Duodenal mucosa (tissue), 2 donors: Measurements from ENCODE around the gene CLDN14.

Source experiments
- H3K27ac ChIP-seq: one replicate; pipeline ENCODE4 v1.7.0; 2013; ENCODE audit warnings: low read depth, low read length
- H3K27me3 ChIP-seq, 2 donors: one replicate each; pipeline ENCODE4 v1.7.0; 2013; ENCODE audit warnings: low read length in 2 of 2, control low read depth in 1 of 2; ENCODE audit not compliant: insufficient read depth in 2 of 2, control insufficient read depth in 1 of 2
- H3K36me3 ChIP-seq, 2 donors: one replicate each; pipeline ENCODE4 v1.7.0; 2013; ENCODE audit warnings: low read length in 2 of 2, control low read depth in 1 of 2; ENCODE audit not compliant: insufficient read depth in 2 of 2, control insufficient read depth in 1 of 2
- H3K4me1 ChIP-seq, 2 donors: one replicate each; pipeline ENCODE4 v1.7.0; 2013; ENCODE audit warnings: low read length in 2 of 2, control low read depth in 1 of 2; ENCODE audit not compliant: insufficient read depth in 2 of 2, control insufficient read depth in 1 of 2
- H3K4me3 ChIP-seq, 2 donors: one replicate each; pipeline ENCODE4 v1.7.0; 2013; ENCODE audit warnings: low read length in 2 of 2, low read depth in 1 of 2
- H3K9ac ChIP-seq, 2 donors: one replicate each; pipeline ENCODE4 v1.7.0; 2013; ENCODE audit warnings: low read length in 2 of 2, low read depth in 1 of 2
- H3K9me3 ChIP-seq, 2 donors: one replicate each; pipeline ENCODE4 v1.7.0; 2013; ENCODE audit warnings: low read length in 2 of 2, control low read depth in 1 of 2; ENCODE audit not compliant: control insufficient read depth in 1 of 2

The CLDN14 gene

DNA sequence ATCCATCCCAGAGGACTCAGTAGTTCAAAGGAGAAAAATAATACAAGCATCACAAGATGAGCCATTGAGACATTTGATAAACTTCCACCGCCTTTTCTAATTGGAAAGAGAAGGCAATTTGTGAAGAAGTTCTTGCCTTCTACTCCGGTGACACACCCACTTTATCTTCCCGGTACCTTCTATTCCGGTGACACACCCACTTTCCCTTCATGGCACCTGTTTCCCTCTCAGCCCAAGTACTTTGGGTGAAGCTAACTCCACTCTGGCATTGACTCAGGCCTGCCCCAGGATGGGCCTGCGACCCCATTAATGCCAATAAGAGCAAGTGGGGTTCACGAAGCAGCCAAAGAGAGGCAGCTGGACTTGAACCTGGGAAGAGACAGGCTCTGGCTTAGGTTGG is 38.2 kb downstream of the CLDN14 start:
- Histone ChIP-seq H3K36me3 (no peaks in the 10 kb centered on the region), H3K4me3 (no peak overlapping the region), H3K27me3 (no peaks in the 10 kb centered on the region), H3K9ac (no peak overlapping the region), H3K9me3 (no peaks in the 10 kb centered on the region), H3K4me1 (no peaks in the 10 kb centered on the region), H3K27ac (no peak overlapping the region)

GRCh38 chr21:36437745-36438128 is 42.2 kb downstream of the CLDN14 start:
- no peaks in the 10 kb centered on the region for H3K9me3 ChIP-seq

GRCh38 chr21:36436829-36437744 is 42.8 kb downstream of the CLDN14 start:
- H3K4me1 ChIP-seq: no peaks in the 10 kb centered on the region
- H3K4me3 ChIP-seq: no peak overlapping the region
- no peak overlapping the region for H3K27ac ChIP-seq
- no peaks in the 10 kb centered on the region for H3K36me3 ChIP-seq
- no peak overlapping the region for H3K9ac ChIP-seq
- H3K27me3 ChIP-seq: no peaks in the 10 kb centered on the region
- no peaks in the 10 kb centered on the region for H3K9me3 ChIP-seq

More at GRCh38 chr21:36437745-36438128, 42.2 kb downstream of the CLDN14 start:
- Histone ChIP-seq H3K27ac (no peak overlapping the region), H3K9ac (no peak overlapping the region), H3K4me3 (no peak overlapping the region), H3K27me3 (no peaks in the 10 kb centered on the region), H3K36me3 (no peaks in the 10 kb centered on the region), H3K4me1 (no peaks in the 10 kb centered on the region)

DNA sequence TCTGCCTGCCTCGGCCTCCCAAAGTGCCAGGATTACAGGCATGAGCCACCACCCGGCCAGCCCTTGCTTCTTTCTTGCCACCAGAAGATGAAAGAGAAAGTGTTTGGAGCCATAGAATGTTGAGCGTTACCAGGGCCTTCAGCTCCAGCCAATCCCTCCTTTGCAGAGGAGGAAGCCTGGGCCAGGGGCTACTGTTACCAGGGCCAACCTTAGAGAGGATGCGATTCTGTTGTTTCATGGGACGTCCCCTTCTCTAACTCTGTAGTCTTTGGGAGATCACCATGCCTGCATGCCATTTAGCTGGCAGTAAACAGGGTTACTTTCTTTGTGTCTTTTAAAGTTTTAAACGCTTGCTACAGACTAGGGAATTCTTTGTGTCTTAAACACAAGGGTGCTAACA is 45.8 kb downstream of the CLDN14 start:
- Histone ChIP-seq H3K4me1 (no peaks in the 10 kb centered on the region), H3K9ac (no peak overlapping the region), H3K27ac (no peak overlapping the region), H3K4me3 (no peak overlapping the region), H3K36me3 (no peaks in the 10 kb centered on the region), H3K27me3 (no peaks in the 10 kb centered on the region), H3K9me3 (no peaks in the 10 kb centered on the region)

- no peak overlapping the region for H3K4me3 ChIP-seq
- H3K27ac ChIP-seq: no peak overlapping the region
- H3K27me3 ChIP-seq: no peaks in the 10 kb centered on the region
- no peaks in the 10 kb centered on the region for H3K36me3 ChIP-seq
- no peaks in the 10 kb centered on the region for H3K9me3 ChIP-seq
- H3K9ac ChIP-seq: no peak overlapping the region
- no peaks in the 10 kb centered on the region for H3K4me1 ChIP-seq
Measured at GRCh38 chr21:36433059-36433709, 46.7 kb downstream of the CLDN14 start.

DNA sequence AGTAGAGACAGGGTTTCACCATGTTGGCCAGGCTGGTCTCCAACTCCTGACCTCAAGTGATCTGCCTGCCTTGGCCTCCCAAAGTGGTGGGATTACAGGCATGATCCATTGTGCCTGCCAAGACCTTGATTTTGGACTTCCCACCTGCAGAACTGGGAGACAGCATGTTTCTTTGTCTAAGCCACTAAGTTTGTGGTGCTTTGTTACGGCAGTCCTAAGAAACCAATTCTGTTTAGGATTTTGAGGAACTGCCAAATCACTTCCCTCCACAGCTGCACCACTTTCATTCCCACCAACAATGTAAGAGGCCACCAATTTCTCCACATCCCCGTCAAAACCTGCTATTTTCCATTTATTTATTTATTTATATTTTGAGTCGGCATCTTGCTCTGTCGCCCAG is 48.7 kb downstream of the CLDN14 start:
- H3K4me3 ChIP-seq: no peak overlapping the region

GRCh38 chr21:36430841-36431240 is 49.1 kb downstream of the CLDN14 start:
- Histone ChIP-seq H3K4me3 (no peak overlapping the region), H3K36me3 (no peaks in the 10 kb centered on the region), H3K4me1 (no peaks in the 10 kb centered on the region), H3K9me3 (no peaks in the 10 kb centered on the region), H3K9ac (no peak overlapping the region), H3K27ac (no peak overlapping the region), H3K27me3 (no peaks in the 10 kb centered on the region)

More for the DNA sequence above, 48.7 kb downstream of the CLDN14 start:
- H3K36me3 ChIP-seq: no peaks in the 10 kb centered on the region
- H3K9ac ChIP-seq: no peak overlapping the region
- no peaks in the 10 kb centered on the region for H3K27me3 ChIP-seq
- no peaks in the 10 kb centered on the region for H3K4me1 ChIP-seq
- H3K27ac ChIP-seq: no peak overlapping the region
- no peaks in the 10 kb centered on the region for H3K9me3 ChIP-seq

- Histone ChIP-seq H3K4me3 (peak overlapping the region; percentile 32 to 56), H3K9me3 (no peaks in the 10 kb centered on the region), H3K36me3 (no peaks in the 10 kb centered on the region), H3K27me3 (no peaks in the 10 kb centered on the region), H3K27ac (no peak overlapping the region), H3K9ac (no peak overlapping the region), H3K4me1 (no peaks in the 10 kb centered on the region)
Measured at GRCh38 chr21:36429947-36430546, 49.9 kb downstream of the CLDN14 start.

- Histone ChIP-seq H3K9ac (no peak overlapping the region), H3K27ac (no peak overlapping the region), H3K27me3 (no peaks in the 10 kb centered on the region), H3K4me3 (no peak overlapping the region), H3K9me3 (no peaks in the 10 kb centered on the region), H3K36me3 (no peaks in the 10 kb centered on the region), H3K4me1 (no peaks in the 10 kb centered on the region)
Measured at GRCh38 chr21:36428761-36429432, 51.0 kb downstream of the CLDN14 start.

DNA sequence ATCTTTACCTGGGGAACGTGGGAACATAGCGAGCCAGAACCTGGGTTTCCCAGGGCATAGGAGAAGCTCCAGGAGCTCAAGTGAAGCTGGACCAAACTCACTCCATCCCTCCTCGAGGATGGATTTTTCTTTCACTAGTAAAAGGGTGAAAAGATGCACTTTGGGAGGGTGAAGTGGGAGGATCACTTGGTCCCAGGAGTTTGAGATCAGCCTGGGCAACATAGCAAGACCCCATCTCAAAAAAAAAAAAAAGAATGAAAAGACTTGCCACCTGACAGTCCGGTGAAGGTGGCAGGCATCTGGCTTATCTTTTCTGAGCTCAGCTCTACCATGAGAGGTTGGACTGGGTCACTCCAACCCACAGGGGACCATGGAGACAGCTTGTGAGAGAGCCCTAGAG is 52.4 kb downstream of the CLDN14 start:
- Histone ChIP-seq H3K4me3 (no peak overlapping the region), H3K9ac (no peak overlapping the region), H3K36me3 (no peaks in the 10 kb centered on the region), H3K9me3 (no peaks in the 10 kb centered on the region), H3K27me3 (no peaks in the 10 kb centered on the region), H3K27ac (no peak overlapping the region), H3K4me1 (no peaks in the 10 kb centered on the region)
